OCI-LY7 (cell line): ENCODE data around the gene BRME1. TPM values are rescaled to one million over a fixed set of nuclear protein-coding genes. Genes with fewer than 3 reads are reported as not detected.

Experiments used
- BruUV-seq: library from RNA; stranded (reverse); fragments of 400-500 nt; replicated peaks from 2 replicates; lab custom pipeline; 2021; lab: Mats Ljungman, UMichigan
- CTCF ChIA-PET: fragments of 300-600 bp; sonication (Branson Sonifier 250); formaldehyde crosslinking; loops from one replicate; lab custom pipeline; 2022; ENCODE audit warnings: antibody characterized with exemption; ENCODE audit not compliant: unreplicated experiment; lab: Charles Lee
- POLR2A ChIA-PET: fragments of 300-600 bp; sonication (Branson Sonifier 250); formaldehyde crosslinking; loops from one replicate; lab custom pipeline; 2022; ENCODE audit warnings: antibody characterized with exemption; lab: Charles Lee
- DNase-seq: peaks from one replicate; pipeline ENCODE4 v3.0.0-alpha.2; 2015; ENCODE audit warnings: low spot score
- H2AFZ ChIP-seq: fragments of 200-600 bp; sonication (generic), shearing (Covaris generic); 2 replicates; pipeline ENCODE4 v1.6.1; 2014; ENCODE audit warnings: mild to moderate bottlenecking, antibody characterized with exemption, low read length, moderate library complexity
- H3K27ac ChIP-seq: fragments of 200-600 bp; sonication (generic); 2 replicates; pipeline ENCODE4 v1.5.1; 2014; ENCODE audit warnings: mixed run types, low read depth, mild to moderate bottlenecking, moderate library complexity, low read length, inconsistent platforms; ENCODE audit not compliant: poor library complexity, severe bottlenecking
- H3K36me3 ChIP-seq: fragments of 200-600 bp; sonication (generic); 2 replicates; pipeline ENCODE4 v1.6.1; 2014; ENCODE audit warnings: mild to moderate bottlenecking, antibody characterized with exemption, low read length, moderate library complexity, mixed read lengths; ENCODE audit not compliant: insufficient read depth
- H3K4me1 ChIP-seq: fragments of 200-600 bp; sonication (generic); 2 replicates; pipeline ENCODE4 v1.5.1; 2014; ENCODE audit warnings: mild to moderate bottlenecking, low read length; ENCODE audit not compliant: insufficient read depth, poor library complexity, severe bottlenecking
- H3K4me2 ChIP-seq: fragments of 200-600 bp; sonication (generic); 2 replicates; pipeline ENCODE4 v1.6.1; 2014; ENCODE audit warnings: mild to moderate bottlenecking, low read length
- H3K4me3 ChIP-seq: fragments of 200-600 bp; sonication (generic); 2 replicates; pipeline ENCODE4 v1.5.1; 2014; ENCODE audit warnings: mild to moderate bottlenecking, low read depth, low read length; ENCODE audit not compliant: poor library complexity, severe bottlenecking
- H3K79me2 ChIP-seq: fragments of 200-600 bp; sonication (generic); 2 replicates; pipeline ENCODE4 v1.6.1; 2016; ENCODE audit warnings: low read depth, mild to moderate bottlenecking, low read length, moderate library complexity, mixed read lengths; ENCODE audit not compliant: insufficient read depth
- H3K9me2 ChIP-seq: fragments of 200-600 bp; sonication (generic); 2 replicates; pipeline ENCODE4 v1.6.1; 2016; ENCODE audit warnings: mild to moderate bottlenecking, low read length, mixed read lengths; ENCODE audit not compliant: insufficient read depth
- H3K9me3 ChIP-seq: fragments of 200-600 bp; sonication (generic); 2 replicates; pipeline ENCODE4 v1.6.1; 2014; ENCODE audit warnings: mild to moderate bottlenecking, mixed run types, low read length, mixed read lengths
- H4K20me1 ChIP-seq: fragments of 200-600 bp; sonication (generic); 2 replicates; pipeline ENCODE4 v1.6.1; 2014; ENCODE audit warnings: mild to moderate bottlenecking, antibody characterized with exemption, low read length, moderate library complexity, mixed read lengths; ENCODE audit not compliant: insufficient read depth
- CTCF ChIP-seq: fragments of 200-600 bp; sonication (generic); conservative IDR thresholded peaks from 2 replicates; pipeline ENCODE4 v1.5.1; 2014; ENCODE audit warnings: mild to moderate bottlenecking, antibody characterized with exemption, low read length, moderate library complexity, mixed read lengths
- EZH2phosphoT487 ChIP-seq: fragments of 200-600 bp; sonication (generic); IDR thresholded peaks from 2 replicates; pipeline ENCODE4 v1.6.1; 2018; ENCODE audit warnings: low read depth, borderline replicate concordance, mild to moderate bottlenecking, mixed run types, antibody characterized with exemption, low read length, moderate library complexity, mixed read lengths
- intact Hi-C: fragments of 100-400 bp; cut with micrococcal nuclease; formaldehyde crosslinking; loops from one replicate; pipeline ENCODE4 v1.10.0; 2022; ENCODE audit not compliant: unreplicated experiment
- total RNA-seq, 2 experiments: library from RNA; depleted of rRNA in 1 of 2; stranded (reverse); fragments of >200 nt in 1 of 2; shearing (Covaris generic) in 1 of 2; gene quantifications; 2 replicates each; pipeline ENCODE4 v1.2.3, GENCODE V29; 2014 to 2022

The BRME1 gene
- total RNA-seq, 2 experiments from 2014 or later = 2.5 to 7.2 TPM

- POLR2A ChIA-PET = interaction anchor here (0.6 kb wide), 2 partner anchors 78 to 115 kb away, joined by 3 read pairs; no protein-coding TSS in a partner anchor
- no peak overlapping the region for H3K4me2 ChIP-seq
- no TSS peak for BruUV-seq
- CTCF ChIA-PET = no interaction called here
- DNase-seq = no peak
- H3K36me3 ChIP-seq = no peaks in the 10 kb centered on the region
- no peak overlapping the region for H3K4me3 ChIP-seq
- H2AFZ ChIP-seq = no peak overlapping the region
- no peaks in the 10 kb centered on the region for H4K20me1 ChIP-seq
- H3K27ac ChIP-seq = no peak overlapping the region
- H3K9me3 ChIP-seq = peaks cover 5% of the 10 kb centered on the region; the same call in 1 of the 2 replicates
- TF ChIP-seq EZH2phosphoT487 = no peak
- TF ChIP-seq CTCF = no peak
- H3K79me2 ChIP-seq = no peaks in the 10 kb centered on the region
- intact Hi-C loops = loop anchor here (5.0 kb wide), 1 partner anchor 132 kb away; the partner anchor contains the start of gene IL27RA
- no peaks in the 10 kb centered on the region for H3K4me1 ChIP-seq
- no peaks in the 10 kb centered on the region for H3K9me2 ChIP-seq
Measured at GRCh38 chr19:13899912-13900584, 5.9 kb downstream of the BRME1 start.

GRCh38 chr19:13899393-13899792, 6.5 kb downstream of the BRME1 start:
- Histone ChIP-seq H3K4me3 (no peak overlapping the region), H3K36me3 (no peaks in the 10 kb centered on the region), H3K79me2 (no peaks in the 10 kb centered on the region), H3K9me3 (peaks cover 5% of the 10 kb centered on the region; the same call in 1 of the 2 replicates), H3K27ac (no peak overlapping the region), H3K4me2 (no peak overlapping the region), H3K4me1 (no peaks in the 10 kb centered on the region), H2AFZ (no peak overlapping the region), H4K20me1 (no peaks in the 10 kb centered on the region), H3K9me2 (no peaks in the 10 kb centered on the region)
- ChIA-PET CTCF (no interaction called here), POLR2A (interaction anchor here (0.6 kb wide), 1 partner anchor 116 kb away, joined by 3 read pairs; no protein-coding TSS in a partner anchor)
- no TSS peak for BruUV-seq
- no peak for DNase-seq
- no peak for TF ChIP-seq EZH2phosphoT487
- no peak for TF ChIP-seq CTCF
- intact Hi-C loops = no loop called here

GRCh38 chr19:13896227-13896626, 9.7 kb downstream of the BRME1 start:
- ChIA-PET POLR2A (no interaction called here), CTCF (no interaction called here)
- Histone ChIP-seq H3K9me2 (no peaks in the 10 kb centered on the region), H3K79me2 (no peaks in the 10 kb centered on the region), H3K4me3 (no peak overlapping the region), H3K27ac (no peak overlapping the region), H3K36me3 (no peaks in the 10 kb centered on the region), H2AFZ (no peak overlapping the region), H3K4me2 (no peak overlapping the region), H3K9me3 (no peaks in the 10 kb centered on the region), H4K20me1 (no peaks in the 10 kb centered on the region), H3K4me1 (no peaks in the 10 kb centered on the region)
- BruUV-seq = no TSS peak
- intact Hi-C loops = no loop called here
- DNase-seq = no peak
- TF ChIP-seq EZH2phosphoT487 = no peak
- no peak for TF ChIP-seq CTCF
